ENCODE data around the gene TRIM65. TPM values are rescaled to one million over a fixed set of nuclear protein-coding genes. Genes with fewer than 3 reads are reported as not detected.
A peak's percentile ranks its signal among the peaks of the same experiment; 100 is the strongest.

TRIM65 gene
- total and polyA plus RNA-seq, 12 donors: 4.1 to 46.9 (median 14.5) TPM

GRCh38 chr17:75877752-75878173, 19.0 kb downstream of the TRIM65 start:
- peak overlapping the region in 4 of 5 donors; percentile 81 to 93 (median 86) for H3K27ac ChIP-seq
- H3K36me3 ChIP-seq (replicated peaks in 1 of 2): peaks cover 0 to 8% of the 10 kb centered on the region in 2 donors
- 0% methylated on average over 4 to 56 of the region's 56 CpGs for WGBS, 4 donors
- intact Hi-C loops (cut with DNase I): no loop called here
- TF ChIP-seq POLR2A (IDR thresholded peaks at IDR 0.05) (no peak), CTCF (IDR thresholded peaks at IDR 0.05) (peak in 4 of 6 experiments; percentile 38 to 70 (median 48))
- peak; percentile 62 to 77 (median 72) for DNase-seq
- no peaks in the 10 kb centered on the region for H3K27me3 ChIP-seq
- no peaks in the 10 kb centered on the region for H3K9me3 ChIP-seq (replicated peaks in 1 of 3)
- H3K4me1 ChIP-seq (replicated peaks in 1 of 2): peaks cover 22 to 44% of the 10 kb centered on the region in 2 donors
- H3K4me3 ChIP-seq: peak overlapping the region in 2 of 4 donors; percentile 33 to 95

- TF ChIP-seq POLR2A (IDR thresholded peaks at IDR 0.05) (peak in 1 of 2 donors; percentile 53), CTCF (IDR thresholded peaks at IDR 0.05) (peak in 1 of 6 experiments; percentile 32)
- peaks cover 28 to 49% of the 10 kb centered on the region in 2 donors for H3K4me1 ChIP-seq (replicated peaks in 1 of 2)
- no peaks in the 10 kb centered on the region for H3K9me3 ChIP-seq (replicated peaks in 1 of 3)
- peak; percentile 94 to 97 (median 97) for DNase-seq
- no peaks in the 10 kb centered on the region for H3K27me3 ChIP-seq
- WGBS, 4 donors: 3 to 7% (median 5%) methylated on average over 15 to 41 of the region's 41 CpGs
- peaks cover 0 to 8% of the 10 kb centered on the region in 2 donors for H3K36me3 ChIP-seq (replicated peaks in 1 of 2)
- H3K27ac ChIP-seq: peak overlapping the region; percentile 75 to 93 (median 82)
- H3K4me3 ChIP-seq: peak overlapping the region in 2 of 4 donors; percentile 33 to 95
- intact Hi-C loops (cut with DNase I): no loop called here
Observed at GRCh38 chr17:75876938-75877751, 19.6 kb downstream of the TRIM65 start.

GRCh38 chr17:75876190-75876937, 20.4 kb downstream of the TRIM65 start:
- Histone ChIP-seq H3K4me1 (replicated peaks in 1 of 2) (peaks cover 28 to 49% of the 10 kb centered on the region in 2 donors), H3K27ac (peak overlapping the region; percentile 54 to 93 (median 82)), H3K4me3 (peak overlapping the region in 2 of 4 donors; percentile 14 to 95), H3K9me3 (replicated peaks in 1 of 3) (no peaks in the 10 kb centered on the region), H3K36me3 (replicated peaks in 1 of 2) (peaks cover 0 to 8% of the 10 kb centered on the region in 2 donors), H3K27me3 (no peaks in the 10 kb centered on the region)
- TF ChIP-seq POLR2A (IDR thresholded peaks at IDR 0.05) (no peak), CTCF (IDR thresholded peaks at IDR 0.05) (peak in 2 of 6 experiments; percentile 24 to 33)
- intact Hi-C loops (cut with DNase I): no loop called here
- 25 to 48% (median 29%) methylated on average over 5 to 26 of the region's 26 CpGs for WGBS, 4 donors
- peak; percentile 60 to 92 (median 77) for DNase-seq

- intact Hi-C loops (cut with DNase I): no loop called here
- H3K27me3 ChIP-seq: no peaks in the 10 kb centered on the region
- TF ChIP-seq CTCF (IDR thresholded peaks at IDR 0.05): no peak
- TF ChIP-seq POLR2A (IDR thresholded peaks at IDR 0.05): peak in 1 of 2 donors; percentile 16
- 31 to 49% (median 40%) methylated on average over 2 to 5 of the region's 5 CpGs; no CpG with 5 or more reads in 1 of the 4 donors for WGBS, 4 donors
- no peak for DNase-seq
- peak overlapping the region in 1 of 4 donors; percentile 95 for H3K4me3 ChIP-seq
- peak overlapping the region; percentile 54 to 93 (median 82) for H3K27ac ChIP-seq
- H3K9me3 ChIP-seq (replicated peaks in 1 of 3): no peaks in the 10 kb centered on the region
- peaks cover 0 to 8% of the 10 kb centered on the region in 2 donors for H3K36me3 ChIP-seq (replicated peaks in 1 of 2)
- peaks cover 28 to 49% of the 10 kb centered on the region in 2 donors for H3K4me1 ChIP-seq (replicated peaks in 1 of 2)
Observed at GRCh38 chr17:75875940-75876189, 20.9 kb downstream of the TRIM65 start.

Data from adrenal gland (tissue), 12 donors.